GM12875 (cell line): ENCODE data around the gene PTBP3.

Source experiments
- H3K4me3 ChIP-seq: one replicate; pipeline ENCODE4 v1.5.1; 2011; ENCODE audit warnings: low read depth, low read length, control low read depth
- TF ChIP-seq, protein P1 (sequence below): IDR thresholded peaks from 2 replicates; pipeline ENCODE4 v1.5.1; 2011; ENCODE audit warnings: low read depth, mild to moderate bottlenecking, control low read depth, inconsistent platforms, low read length, moderate library complexity, borderline replicate concordance; ENCODE audit not compliant: insufficient read depth

Gene PTBP3

DNA sequence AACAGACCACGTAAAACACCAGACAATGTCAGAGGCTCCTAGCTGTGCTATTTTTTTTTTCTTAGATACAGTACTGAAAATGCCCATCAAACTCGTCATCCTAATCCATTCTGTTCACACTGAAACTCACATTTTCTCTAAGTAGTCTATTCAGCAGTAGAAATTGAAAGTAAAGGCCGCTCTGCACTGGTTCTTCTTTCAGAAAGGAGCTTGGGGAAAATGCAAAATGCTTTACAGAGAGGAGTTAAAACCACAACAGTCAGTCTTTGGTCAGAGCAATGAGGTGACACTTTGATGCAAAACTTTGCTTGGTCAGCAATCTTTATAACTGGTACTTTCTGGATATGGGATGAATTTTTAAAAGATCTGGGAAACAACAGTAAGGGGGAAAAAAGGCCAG lies 114.5 kb downstream of the PTBP3 start:
- H3K4me3 ChIP-seq: no peak overlapping the region
- TF ChIP-seq, protein P1, sequence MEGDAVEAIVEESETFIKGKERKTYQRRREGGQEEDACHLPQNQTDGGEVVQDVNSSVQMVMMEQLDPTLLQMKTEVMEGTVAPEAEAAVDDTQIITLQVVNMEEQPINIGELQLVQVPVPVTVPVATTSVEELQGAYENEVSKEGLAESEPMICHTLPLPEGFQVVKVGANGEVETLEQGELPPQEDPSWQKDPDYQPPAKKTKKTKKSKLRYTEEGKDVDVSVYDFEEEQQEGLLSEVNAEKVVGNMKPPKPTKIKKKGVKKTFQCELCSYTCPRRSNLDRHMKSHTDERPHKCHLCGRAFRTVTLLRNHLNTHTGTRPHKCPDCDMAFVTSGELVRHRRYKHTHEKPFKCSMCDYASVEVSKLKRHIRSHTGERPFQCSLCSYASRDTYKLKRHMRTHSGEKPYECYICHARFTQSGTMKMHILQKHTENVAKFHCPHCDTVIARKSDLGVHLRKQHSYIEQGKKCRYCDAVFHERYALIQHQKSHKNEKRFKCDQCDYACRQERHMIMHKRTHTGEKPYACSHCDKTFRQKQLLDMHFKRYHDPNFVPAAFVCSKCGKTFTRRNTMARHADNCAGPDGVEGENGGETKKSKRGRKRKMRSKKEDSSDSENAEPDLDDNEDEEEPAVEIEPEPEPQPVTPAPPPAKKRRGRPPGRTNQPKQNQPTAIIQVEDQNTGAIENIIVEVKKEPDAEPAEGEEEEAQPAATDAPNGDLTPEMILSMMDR: no peak

DNA sequence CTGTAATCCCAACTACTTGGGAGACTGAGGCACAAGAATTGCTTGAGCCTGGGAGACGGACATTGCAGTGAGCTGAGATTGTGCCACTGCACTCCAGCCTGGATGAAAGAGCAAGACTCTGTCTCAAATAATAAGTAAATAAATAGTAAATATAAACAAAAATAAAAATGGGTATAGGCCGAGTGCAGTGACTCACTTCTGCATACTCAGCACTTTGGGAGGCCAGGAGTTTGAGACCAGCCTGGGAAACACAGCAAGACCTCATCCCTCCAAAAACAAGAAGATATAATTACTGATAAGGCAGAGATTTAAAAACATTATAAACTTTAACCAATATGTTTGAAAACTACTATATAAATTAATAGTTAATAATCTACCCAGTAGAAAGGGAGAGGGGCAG lies 120.5 kb downstream of the PTBP3 start:
- H3K4me3 ChIP-seq: no peak overlapping the region
- TF ChIP-seq, protein P1: no peak

DNA sequence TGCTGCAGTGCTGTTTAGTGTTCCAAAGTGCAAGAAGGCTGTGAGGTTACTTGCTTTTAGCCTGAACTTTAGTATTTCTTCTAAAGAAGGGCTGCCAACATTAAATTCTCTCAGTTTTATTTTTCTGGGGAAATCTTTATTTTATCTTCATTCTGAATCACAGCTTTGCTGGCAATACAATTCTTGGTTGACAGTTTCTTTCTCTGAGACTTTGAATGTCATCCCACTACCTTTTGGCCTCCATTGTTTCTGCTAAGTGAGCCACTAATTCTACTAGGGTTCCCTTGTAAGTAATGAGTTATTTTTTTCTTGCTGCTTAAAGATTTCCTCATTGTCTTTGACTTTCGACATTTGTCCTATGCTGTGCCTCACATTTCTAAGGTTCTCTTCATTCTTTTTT lies 126.0 kb downstream of the PTBP3 start:
- TF ChIP-seq, protein P1: no peak
- no peak overlapping the region for H3K4me3 ChIP-seq

DNA sequence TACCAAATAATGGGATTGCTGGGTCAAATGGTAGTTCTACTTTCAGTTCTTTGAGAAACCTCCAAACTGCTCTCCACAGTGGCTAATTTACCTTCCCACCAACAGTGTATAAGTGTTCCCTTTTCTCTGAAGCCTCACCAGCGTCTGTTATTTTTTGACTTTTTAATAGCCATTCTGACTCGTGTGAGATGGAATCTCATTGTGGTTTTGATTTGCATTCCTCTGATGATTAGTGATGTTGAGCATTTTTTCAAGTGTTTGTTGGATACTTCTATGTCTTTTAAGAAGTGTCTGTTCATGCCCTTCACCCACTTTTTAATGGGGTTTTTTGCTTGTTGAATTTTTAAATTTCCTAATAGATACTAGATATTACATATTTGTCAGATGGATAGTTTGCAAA lies 129.9 kb downstream of the PTBP3 start:
- TF ChIP-seq, protein P1: no peak

DNA sequence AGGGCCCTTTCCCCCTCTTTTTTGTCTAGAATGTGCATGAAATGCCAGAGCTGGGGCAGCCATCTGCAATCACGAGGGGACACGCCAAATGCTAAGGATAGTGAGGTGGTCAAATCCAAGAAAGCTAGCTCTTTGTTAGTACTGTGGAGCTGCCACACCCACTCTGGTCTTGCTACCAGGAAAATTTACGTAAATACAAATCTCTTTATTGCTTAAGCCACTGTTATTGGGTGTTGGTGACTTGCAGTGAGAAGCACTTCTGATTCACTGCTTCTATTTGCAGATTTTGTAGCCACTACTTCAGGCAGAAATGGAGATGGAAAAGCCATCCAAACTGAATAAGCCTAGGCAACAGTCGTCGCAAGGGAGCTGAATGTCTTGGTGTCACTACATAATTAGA lies 132.7 kb downstream of the PTBP3 start:
- no peak overlapping the region for H3K4me3 ChIP-seq
- TF ChIP-seq, protein P1: no peak

More for the DNA sequence above, 129.9 kb downstream of the PTBP3 start:
- no peak overlapping the region for H3K4me3 ChIP-seq

DNA sequence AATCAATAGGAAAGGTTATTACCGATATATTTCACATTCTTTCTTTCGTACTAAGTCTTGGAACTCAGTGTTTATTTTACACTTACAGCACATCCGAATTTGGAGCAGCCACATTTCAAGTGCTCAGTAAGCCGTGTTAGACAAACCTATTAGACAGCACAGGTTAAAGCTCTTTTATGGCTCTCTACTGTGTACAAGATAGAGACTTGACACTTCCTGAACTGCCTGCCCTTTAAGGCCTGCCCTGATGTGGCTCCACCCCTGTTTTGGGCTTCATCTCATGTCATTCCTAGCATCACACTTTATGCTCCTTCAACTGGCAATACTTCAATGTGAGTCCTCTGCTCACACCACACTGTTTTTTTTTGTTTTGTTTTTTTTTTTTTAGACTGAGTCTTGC lies 134.8 kb downstream of the PTBP3 start:
- TF ChIP-seq, protein P1: no peak
- no peak overlapping the region for H3K4me3 ChIP-seq

DNA sequence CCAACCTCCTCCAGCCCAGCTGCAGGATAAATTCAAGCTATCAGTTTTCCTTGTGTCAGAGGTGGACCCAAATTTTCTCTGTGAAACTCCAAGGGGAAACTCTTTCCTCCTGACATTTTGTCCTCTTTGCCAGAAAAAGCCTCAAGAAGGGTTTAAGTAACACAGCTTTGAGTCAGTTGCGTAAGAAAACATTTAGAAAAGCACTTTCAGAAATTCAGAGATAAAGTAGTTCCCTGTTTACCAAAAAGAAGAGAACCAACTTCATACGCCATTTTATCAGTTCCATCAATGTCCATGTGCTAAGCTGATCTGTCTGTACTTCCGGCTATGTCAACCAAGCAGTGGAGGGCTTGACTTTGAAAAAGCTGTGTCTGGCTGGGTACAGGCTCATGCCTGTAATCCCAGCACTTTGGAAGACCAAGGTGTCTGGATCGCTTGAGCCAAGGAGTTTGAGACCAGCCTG lies 138.4 kb downstream of the PTBP3 start:
- no peak overlapping the region for H3K4me3 ChIP-seq
- TF ChIP-seq, protein P1: no peak
